ENCODE measurements around the gene OR10V1.

- TF ChIP-seq CTCF (conservative IDR thresholded peaks at IDR 0.05; ENCODE audit: low read length) = no peak
- no peak for TF ChIP-seq EZH2phosphoT487 (IDR thresholded peaks at IDR 0.05; ENCODE audit: borderline replicate concordance)
Measured at GRCh38 chr11:59678813-59679165, 34.9 kb downstream of the OR10V1 start.
